AG08396 (cell line): ENCODE data around the gene FTSJ1.
"Not testable (repeated sequence)": the region's sequence is repeated elsewhere in the genome, so short reads cannot be mapped to it uniquely, and the experiment has no call there.

ENCODE experiments used
- DNase-seq: peaks from one replicate; pipeline ENCODE4 v3.0.0; 2012; ENCODE audit warnings: low spot score, mixed read lengths

The FTSJ1 gene

GRCh38 chrX:48498374-48498809 is 22.4 kb downstream of the FTSJ1 start:
- peak; percentile 46 for DNase-seq

GRCh38 chrX:48504261-48504660 is 28.3 kb downstream of the FTSJ1 start:
- no peak for DNase-seq

- DNase-seq: no peak
These were observed 29.5 kb downstream of the FTSJ1 start for GRCh38 chrX:48505481-48505880.

GRCh38 chrX:48507246-48507645 is 31.2 kb downstream of the FTSJ1 start:
- no peak for DNase-seq

DNA sequence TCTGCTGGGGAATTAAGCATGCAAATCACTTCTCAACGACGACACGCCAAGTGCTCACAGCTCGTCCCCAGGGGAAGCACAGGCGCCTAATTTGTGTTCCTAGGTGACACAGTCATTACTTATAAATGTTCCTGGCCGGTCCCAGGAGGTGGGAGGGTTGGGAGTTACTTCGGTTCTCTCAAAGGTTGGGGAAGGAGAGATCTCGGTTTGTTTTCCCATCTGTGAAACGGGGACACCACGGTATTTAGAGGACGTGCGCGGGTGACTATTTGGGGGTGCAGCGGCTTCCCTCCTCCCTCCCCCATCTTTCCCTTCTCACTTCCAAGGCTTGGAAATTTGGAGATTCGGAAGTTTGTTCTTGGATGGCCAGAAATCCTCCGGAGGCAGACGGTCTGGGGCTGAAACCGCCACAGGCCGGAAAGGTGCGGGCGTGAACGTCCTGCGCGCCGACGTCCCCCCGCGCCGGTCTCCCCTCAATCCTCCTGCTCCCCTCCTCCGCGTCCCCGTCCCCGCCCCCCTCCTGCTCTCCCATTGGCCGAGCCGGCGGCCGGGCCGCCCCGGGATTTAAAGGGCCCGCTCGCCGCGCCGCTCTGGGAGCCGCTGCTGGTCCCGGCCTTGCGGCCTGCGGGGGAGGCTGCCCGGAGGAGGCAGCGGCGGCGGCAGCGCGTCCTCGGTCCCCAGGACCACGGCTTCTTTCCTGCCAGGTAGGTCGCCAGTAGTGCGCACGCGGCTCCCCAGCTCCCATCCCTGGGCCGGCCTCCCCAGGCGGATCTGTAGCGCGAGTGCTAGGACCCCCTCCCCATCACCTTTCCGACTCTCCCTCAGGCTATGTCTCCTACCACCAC is 32.6 kb downstream of the FTSJ1 start, which contains the start of gene PORCN:
TSS of gene PORCN (plus strand) at position 593 of the 845 bp plus-strand sequence. CDS start 829 bp downstream, outside the sequence.
- peak; percentile 89 for DNase-seq

DNA sequence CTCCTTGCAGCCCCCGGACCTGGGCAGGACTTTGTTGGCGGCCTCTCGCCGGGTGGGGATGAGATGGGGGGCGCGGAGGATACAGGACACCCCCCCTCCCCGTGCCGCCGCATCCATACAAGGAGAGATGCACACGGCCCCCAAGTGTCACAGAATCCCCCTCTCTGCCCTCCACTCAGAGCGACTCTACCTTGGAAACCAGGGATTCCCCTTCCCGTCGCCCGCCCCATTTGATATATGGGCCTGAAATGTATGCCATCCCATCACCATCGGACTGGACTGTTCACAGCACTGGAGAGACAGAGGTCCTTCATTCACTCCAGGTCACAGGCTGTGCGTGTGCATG is 33.2 kb downstream of the FTSJ1 start:
- no peak for DNase-seq

GRCh38 chrX:48509619-48510018 is 33.6 kb downstream of the FTSJ1 start:
- DNase-seq: no peak

DNA sequence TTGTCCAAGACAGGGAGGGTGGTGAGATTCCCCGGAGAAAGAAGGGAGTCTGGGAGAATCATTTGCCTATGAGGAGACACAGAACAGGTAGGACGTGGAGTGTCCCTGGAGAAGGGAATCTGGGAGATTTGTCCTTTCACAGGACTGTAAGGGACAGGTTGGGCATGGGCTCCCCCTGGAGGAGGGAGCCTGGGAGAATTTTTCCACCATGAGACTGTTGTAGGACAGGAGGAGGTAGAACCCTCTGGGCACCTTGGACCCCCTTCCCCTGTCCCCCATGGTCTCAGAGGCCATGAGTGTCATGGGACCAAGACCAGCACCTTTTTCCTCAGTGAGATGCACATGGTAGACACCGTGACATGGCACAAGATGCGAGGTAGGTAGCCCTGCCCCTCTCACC is 35.6 kb downstream of the FTSJ1 start:
- DNase-seq: no peak

DNA sequence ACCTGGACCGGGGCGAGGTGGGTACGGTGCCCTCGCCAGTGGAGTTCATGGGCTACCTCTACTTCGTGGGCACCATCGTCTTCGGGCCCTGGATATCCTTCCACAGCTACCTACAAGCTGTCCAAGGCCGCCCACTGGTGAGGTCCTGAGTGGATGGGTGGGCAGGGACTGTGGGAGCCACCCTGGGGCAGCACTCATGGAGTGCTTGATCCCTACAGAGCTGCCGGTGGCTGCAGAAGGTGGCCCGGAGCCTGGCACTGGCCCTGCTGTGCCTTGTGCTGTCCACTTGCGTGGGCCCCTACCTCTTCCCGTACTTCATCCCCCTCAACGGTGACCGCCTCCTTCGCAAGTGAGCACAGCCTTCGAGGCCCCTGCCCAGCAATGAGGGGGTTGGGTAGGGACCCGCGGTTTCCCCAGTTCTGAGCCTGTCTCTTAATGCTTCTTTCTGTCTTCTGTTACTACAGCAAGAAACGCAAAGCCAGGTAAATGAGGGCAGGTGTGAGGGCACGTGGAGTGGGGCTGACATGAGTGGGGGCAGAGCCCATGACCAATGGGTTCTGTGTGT is 36.5 kb downstream of the FTSJ1 start:
- DNase-seq: no peak

DNA sequence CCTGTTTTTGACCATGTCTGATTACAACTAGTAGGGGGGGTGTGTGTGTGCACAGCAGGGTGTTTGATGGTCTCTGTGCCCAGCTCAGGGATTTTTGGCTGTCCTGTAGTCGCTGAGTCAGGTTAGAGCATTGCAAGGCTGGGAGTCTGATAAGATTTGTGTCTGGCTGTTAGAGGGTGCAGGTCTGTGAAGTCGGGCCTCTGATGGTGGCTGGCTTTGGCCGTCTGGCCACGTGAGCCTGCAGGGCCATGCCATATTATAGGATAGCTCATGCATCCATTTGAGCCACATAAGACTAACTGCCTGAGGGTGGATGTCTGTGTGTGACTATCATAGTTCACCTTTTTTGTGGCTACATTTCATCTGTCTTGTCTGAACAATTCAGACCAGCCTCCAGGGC is 37.7 kb downstream of the FTSJ1 start:
- no peak for DNase-seq

- DNase-seq: no peak
These were observed 38.3 kb downstream of the FTSJ1 start for GRCh38 chrX:48514126-48514806.

DNA sequence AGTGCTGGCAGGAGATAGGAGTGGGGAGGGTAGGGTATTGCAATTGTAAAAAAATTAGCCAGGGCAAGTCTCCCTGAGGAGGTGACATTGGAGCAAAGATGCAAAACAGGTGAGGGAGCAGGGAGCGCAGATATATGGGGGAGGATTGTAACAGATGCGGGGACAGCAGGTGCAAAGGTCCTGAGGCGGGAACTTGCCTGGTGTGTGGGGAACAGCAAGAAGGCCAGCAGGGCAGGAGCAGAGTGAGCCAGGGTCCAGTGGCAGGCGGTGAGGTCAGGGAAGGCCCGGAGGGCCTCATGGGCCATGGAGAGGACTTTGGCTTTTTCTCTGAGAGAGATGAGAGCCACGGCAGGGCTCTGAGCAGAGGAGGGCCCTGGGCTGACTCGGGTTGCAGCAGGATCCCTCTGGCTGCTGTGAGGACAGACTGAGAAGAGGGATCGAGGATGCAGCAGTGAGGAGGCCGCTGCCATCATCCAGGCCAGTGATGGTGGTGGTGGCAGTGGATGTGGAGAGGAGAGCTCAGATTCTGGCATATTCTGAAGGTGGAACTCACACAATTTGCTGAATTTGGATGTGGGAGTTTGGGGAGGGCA is 39.0 kb downstream of the FTSJ1 start:
- no peak for DNase-seq

DNA sequence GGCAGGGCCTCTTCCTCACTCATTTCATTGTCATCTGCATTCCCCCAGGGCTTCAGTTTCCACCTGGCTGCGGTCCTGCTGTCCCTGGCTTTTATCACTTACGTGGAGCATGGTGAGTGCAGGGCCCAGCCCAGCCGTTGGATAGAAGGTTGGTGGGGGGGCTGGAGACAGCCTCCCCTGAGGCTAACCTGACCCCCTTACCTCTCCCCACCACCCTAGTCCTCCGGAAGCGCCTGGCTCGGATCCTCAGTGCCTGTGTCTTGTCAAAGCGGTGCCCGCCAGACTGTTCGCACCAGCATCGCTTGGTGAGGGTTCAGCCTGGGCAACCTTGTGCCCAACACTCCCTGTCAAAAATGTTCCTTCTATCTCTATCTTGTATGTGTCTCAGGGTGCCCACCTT is 39.8 kb downstream of the FTSJ1 start:
- no peak for DNase-seq

DNA sequence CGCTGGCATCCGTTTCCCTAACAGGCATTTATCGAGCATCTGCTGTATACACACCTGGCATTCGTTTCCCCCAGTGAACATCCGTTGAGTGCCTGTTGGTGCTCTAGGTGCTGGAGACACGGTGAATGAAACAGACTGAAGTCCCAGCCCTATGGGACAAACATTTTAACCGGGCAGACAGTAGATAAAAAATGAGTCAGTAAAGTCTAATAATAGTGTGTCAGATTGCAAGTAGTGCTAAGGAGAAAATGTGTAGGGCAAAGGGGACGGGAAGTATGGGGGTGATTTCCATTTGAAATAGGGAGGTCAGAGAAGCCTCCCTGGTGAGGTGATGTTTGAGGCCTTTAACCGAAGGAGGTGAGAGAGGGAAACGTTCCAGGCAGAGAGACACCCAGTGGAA is 40.3 kb downstream of the FTSJ1 start:
- no peak for DNase-seq

GRCh38 chrX:48516987-48517386 is 41.0 kb downstream of the FTSJ1 start:
- DNase-seq: no peak

GRCh38 chrX:48519481-48519880 is 43.5 kb downstream of the FTSJ1 start:
- not testable (repeated sequence) for DNase-seq

DNA sequence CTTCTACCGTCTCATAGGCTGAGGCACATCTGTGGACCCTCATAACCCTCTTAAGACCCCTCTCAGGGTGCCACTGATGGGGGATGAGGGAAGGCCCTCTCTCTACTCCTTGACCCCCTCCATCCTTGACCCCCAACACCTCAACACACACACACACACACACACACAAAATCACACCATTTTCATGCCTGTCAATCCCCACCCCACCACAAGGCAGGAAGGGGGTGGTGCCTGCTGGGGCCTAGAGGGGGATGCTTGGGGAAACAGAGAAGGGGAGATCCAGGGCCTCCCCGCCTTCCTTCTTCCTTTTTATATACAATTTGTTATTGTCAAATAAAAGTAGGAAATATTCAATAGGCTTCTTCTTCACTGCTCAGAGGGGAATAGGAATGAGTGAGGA is 44.5 kb downstream of the FTSJ1 start:
- no peak for DNase-seq

GRCh38 chrX:48520976-48521352 is 45.0 kb downstream of the FTSJ1 start:
- no peak for DNase-seq

DNA sequence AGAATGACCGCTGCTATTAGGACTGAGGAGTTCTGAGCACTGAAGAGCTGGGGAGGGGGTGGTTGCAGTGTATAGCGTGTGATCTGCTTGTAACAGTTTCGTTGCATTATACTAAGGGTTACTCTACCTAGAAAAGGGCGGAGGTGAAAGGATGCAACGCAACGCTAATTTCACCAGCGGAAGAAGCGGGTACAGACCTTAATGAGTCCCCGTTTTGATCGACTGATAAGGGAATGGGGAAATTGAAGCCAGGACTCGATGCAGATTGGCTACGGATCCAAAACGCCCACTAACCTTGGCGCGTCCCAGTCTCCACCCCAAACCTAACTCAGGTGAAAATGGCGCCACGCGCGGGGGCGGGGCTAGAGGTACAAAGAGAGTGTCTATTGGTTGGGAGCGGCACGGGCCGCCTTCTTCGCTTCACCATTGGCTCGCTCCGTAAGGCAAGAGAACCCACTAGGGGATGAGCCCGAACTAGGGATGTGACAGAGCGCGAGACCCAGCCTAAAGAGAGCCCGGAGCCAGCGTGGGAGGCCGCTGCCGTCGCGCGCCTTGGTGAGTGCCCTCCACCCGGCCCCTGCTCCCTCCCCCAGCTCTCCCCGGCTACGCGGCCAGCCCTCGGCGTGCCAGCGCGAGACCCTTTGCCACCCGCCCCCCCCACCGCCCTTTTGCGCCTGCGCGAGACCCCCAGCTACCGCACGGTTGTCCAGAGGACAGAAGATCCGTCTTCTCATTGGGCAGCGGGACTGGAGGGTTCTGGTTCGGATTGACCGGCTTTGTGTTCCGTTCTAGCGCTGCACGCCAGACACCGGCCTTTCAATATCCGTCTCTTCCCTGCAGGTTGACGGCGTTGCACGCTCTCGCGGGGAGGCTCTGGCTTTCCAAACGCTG is 45.6 kb downstream of the FTSJ1 start, which contains the start of gene EBP:
TSS of gene EBP (plus strand) at position 456 of the 891 bp plus-strand sequence. CDS start 1,964 bp downstream, outside the sequence.
- peak; percentile 91 for DNase-seq

DNA sequence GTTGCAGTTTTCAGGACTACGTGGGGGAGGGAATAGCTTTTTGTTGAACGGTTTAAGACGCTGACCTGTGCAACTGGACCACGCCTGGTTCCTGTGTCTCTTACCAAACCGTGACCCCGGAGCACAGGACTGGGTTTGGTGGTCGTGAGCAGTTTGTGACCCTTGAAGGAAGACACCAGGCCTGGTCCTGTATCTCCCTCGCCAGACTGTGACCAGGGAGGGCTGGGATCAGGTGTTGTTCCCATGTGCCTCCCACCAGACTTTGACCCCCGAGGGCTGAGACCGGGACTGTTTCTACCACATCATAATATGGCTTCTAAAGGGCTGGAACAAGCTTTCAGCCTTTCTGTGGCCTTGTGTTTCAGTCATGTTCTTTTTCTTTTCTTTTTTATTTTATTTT is 46.3 kb downstream of the FTSJ1 start:
- no peak for DNase-seq

DNA sequence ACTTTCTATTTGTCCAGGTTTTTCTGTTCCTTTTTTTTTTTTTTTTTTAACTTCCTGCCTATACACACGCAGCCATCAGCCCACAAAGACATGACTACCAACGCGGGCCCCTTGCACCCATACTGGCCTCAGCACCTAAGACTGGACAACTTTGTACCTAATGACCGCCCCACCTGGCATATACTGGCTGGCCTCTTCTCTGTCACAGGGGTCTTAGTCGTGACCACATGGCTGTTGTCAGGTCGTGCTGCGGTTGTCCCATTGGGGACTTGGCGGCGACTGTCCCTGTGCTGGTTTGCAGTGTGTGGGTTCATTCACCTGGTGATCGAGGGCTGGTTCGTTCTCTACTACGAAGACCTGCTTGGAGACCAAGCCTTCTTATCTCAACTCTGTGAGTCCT is 47.7 kb downstream of the FTSJ1 start:
- no peak for DNase-seq

GRCh38 chrX:48525853-48526252 is 49.9 kb downstream of the FTSJ1 start:
- DNase-seq: not testable (repeated sequence)
